ENCODE data around the gene GNG13. TPM values are rescaled to one million over a fixed set of nuclear protein-coding genes. Genes with fewer than 3 reads are reported as not detected.

GNG13 gene
- total RNA-seq, 5 donors from 2014 or later (not counting 1 experiment from before 2014, with no cell fraction given) = not detected

- Mint-ChIP-seq H3K36me3 (no peaks in the 10 kb centered on the region), H3K27me3 (peaks cover 0 to 2% of the 10 kb centered on the region in 2 donors), H3K4me3 (no peak overlapping the region), H3K27ac (no peak overlapping the region), H3K9me3 (no peaks in the 10 kb centered on the region), H3K4me1 (no peaks in the 10 kb centered on the region)
- H3K36me3 ChIP-seq (ENCODE audit: control insufficient read depth in 2 of 2, extremely low read depth in 1 of 2, insufficient read depth in 1 of 2, low read length in 1 of 2) = no peaks in the 10 kb centered on the region
- peaks cover 0 to 49% of the 10 kb centered on the region in 2 experiments for H3K27me3 ChIP-seq (replicated peaks in 1 of 2; ENCODE audit: control insufficient read depth in 2 of 2, extremely low read depth in 1 of 2, insufficient read depth in 2 of 2, low read length in 1 of 2)
- ATAC-seq (replicated peaks in 1 of 4) (no peak), DNase-seq (no peak)
- 89% methylated on average over 27 of the region's 29 CpGs for WGBS (ENCODE audit: insufficient coverage)
- H3K4me3 ChIP-seq (ENCODE audit: control insufficient read depth in 1 of 2, extremely low read depth in 1 of 2, low read length in 1 of 2) = no peak overlapping the region
- H3K9me3 ChIP-seq = no peaks in the 10 kb centered on the region
- H3K27ac ChIP-seq (ENCODE audit: low read length) = no peak overlapping the region
- ChIA-PET CTCF (interaction anchor here in 1 of 2 donors (0.7 kb wide), 1 partner anchor 26 kb away, joined by 3 read pairs; no protein-coding TSS in a partner anchor), POLR2A (no interaction called here)
- H3K4me1 ChIP-seq (ENCODE audit: control insufficient read depth in 1 of 2, extremely low read depth in 1 of 2, insufficient read depth in 2 of 2, low read length in 2 of 2) = no peaks in the 10 kb centered on the region
Measured at GRCh38 chr16:765488-765865, 35.1 kb downstream of the GNG13 start.

GRCh38 chr16:764848-765487 is 35.6 kb downstream of the GNG13 start:
- DNase-seq = no peak
- no peaks in the 10 kb centered on the region for H3K4me1 Mint-ChIP-seq
- no peaks in the 10 kb centered on the region for H3K9me3 Mint-ChIP-seq

DNA sequence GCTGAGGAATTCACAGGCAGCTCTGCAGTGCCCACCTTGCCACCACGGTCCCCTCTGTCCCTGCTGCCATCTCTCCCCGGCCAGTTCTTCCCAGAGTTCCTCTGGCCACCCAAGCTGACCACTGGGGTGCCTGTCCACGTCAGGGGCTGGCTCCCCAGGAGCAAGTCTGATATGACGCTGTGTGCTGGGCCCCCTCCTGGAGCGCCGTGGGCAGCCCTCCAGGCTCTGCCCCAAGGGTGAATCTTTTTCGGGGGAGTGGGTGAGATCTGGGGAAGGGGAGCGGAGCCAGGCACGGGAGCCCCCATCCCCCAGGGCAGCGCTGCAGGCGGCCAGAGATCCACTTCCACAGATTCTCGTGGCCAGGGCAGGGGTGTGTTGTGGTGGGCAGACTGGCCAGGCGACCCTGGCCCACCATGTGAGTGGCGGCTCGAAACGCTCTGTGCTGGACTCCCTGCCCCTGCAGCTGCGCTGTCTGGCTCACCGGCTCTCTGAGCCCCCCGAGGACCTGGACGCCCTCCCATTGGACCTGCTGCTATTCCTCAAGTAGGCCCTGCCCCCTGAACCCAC is 36.3 kb downstream of the GNG13 start:
- H3K9me3 Mint-ChIP-seq = no peaks in the 10 kb centered on the region
- WGBS (ENCODE audit: insufficient coverage) = 82% methylated on average over 17 of the region's 20 CpGs
- H3K36me3 Mint-ChIP-seq = no peaks in the 10 kb centered on the region
- H3K27me3 ChIP-seq (replicated peaks in 1 of 2; ENCODE audit: control insufficient read depth in 2 of 2, extremely low read depth in 1 of 2, insufficient read depth in 2 of 2, low read length in 1 of 2) = peaks cover 0 to 44% of the 10 kb centered on the region in 2 experiments
- no peak overlapping the region for H3K4me3 ChIP-seq (ENCODE audit: control insufficient read depth in 1 of 2, extremely low read depth in 1 of 2, low read length in 1 of 2)
- H3K4me1 Mint-ChIP-seq = no peaks in the 10 kb centered on the region
- no peaks in the 10 kb centered on the region for H3K36me3 ChIP-seq (ENCODE audit: control insufficient read depth in 2 of 2, extremely low read depth in 1 of 2, insufficient read depth in 1 of 2, low read length in 1 of 2)
- ChIA-PET POLR2A (no interaction called here), CTCF (no interaction called here)
- no peaks in the 10 kb centered on the region for H3K4me1 ChIP-seq (ENCODE audit: control insufficient read depth in 1 of 2, extremely low read depth in 1 of 2, insufficient read depth in 2 of 2, low read length in 2 of 2)
- no peak overlapping the region for H3K27ac ChIP-seq (ENCODE audit: low read length)
- ATAC-seq (replicated peaks in 1 of 4) (no peak), DNase-seq (no peak)
- H3K9me3 ChIP-seq = no peaks in the 10 kb centered on the region
- H3K27me3 Mint-ChIP-seq = peaks cover 0 to 2% of the 10 kb centered on the region in 2 donors
- no peak overlapping the region for H3K4me3 Mint-ChIP-seq
- H3K27ac Mint-ChIP-seq = no peak overlapping the region

More at GRCh38 chr16:764848-765487, 35.6 kb downstream of the GNG13 start:
- peaks cover 0 to 47% of the 10 kb centered on the region in 2 experiments for H3K27me3 ChIP-seq (replicated peaks in 1 of 2; ENCODE audit: control insufficient read depth in 2 of 2, extremely low read depth in 1 of 2, insufficient read depth in 2 of 2, low read length in 1 of 2)
- no peak for ATAC-seq (replicated peaks in 1 of 4)
- WGBS (ENCODE audit: insufficient coverage) = 94% methylated on average over 32 of the region's 38 CpGs
- H3K36me3 Mint-ChIP-seq = no peaks in the 10 kb centered on the region
- no peak overlapping the region for H3K27ac Mint-ChIP-seq
- no peaks in the 10 kb centered on the region for H3K36me3 ChIP-seq (ENCODE audit: control insufficient read depth in 2 of 2, extremely low read depth in 1 of 2, insufficient read depth in 1 of 2, low read length in 1 of 2)
- ChIA-PET CTCF (no interaction called here), POLR2A (no interaction called here)
- H3K27me3 Mint-ChIP-seq = peaks cover 0 to 2% of the 10 kb centered on the region in 2 donors
- no peak overlapping the region for H3K4me3 ChIP-seq (ENCODE audit: control insufficient read depth in 1 of 2, extremely low read depth in 1 of 2, low read length in 1 of 2)
- H3K27ac ChIP-seq (ENCODE audit: low read length) = no peak overlapping the region
- H3K9me3 ChIP-seq = no peaks in the 10 kb centered on the region
- H3K4me3 Mint-ChIP-seq = no peak overlapping the region
- no peaks in the 10 kb centered on the region for H3K4me1 ChIP-seq (ENCODE audit: control insufficient read depth in 1 of 2, extremely low read depth in 1 of 2, insufficient read depth in 2 of 2, low read length in 2 of 2)

DNA sequence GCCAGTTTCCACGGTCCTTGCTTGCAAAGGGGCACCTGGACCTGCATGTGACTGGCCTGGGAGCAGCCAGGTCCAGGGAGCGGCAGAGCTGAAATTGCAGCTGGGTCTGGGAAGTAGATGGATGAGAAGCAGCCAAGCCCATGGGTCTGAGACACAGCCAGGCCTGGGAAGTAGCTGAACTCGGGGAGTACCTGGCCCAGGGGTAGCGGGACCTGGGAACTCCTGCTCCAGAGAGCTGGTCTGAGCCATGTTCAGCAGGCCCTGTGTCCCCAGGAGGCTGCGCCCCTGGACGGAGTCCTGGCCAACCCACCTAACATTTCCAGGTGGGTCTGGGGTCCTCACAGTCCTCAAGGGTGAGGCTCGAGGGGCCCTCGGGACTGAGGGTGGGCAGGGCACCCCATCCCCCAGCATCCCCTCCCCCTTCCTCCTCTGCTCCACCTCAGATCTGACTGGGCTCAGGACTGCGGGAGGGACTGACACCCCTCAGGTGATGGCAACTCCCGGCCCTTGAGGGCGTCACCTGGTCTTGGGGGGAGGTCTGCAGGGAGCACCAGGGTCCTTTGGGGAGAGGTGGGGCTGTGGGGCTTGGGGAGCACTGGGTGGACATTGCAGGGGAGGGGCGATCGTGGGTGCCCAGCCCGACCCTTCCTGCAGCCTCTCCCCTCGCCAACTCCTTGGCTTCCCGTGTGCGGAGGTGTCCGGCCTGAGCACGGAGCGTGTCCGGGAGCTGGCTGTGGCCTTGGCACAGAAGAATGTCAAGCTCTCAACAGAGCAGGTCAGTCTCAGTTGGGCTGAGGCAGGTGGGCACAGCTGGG is 37.0 kb downstream of the GNG13 start:
- H3K27me3 Mint-ChIP-seq = peaks cover 0 to 2% of the 10 kb centered on the region in 2 donors
- POLR2A ChIA-PET = no interaction called here
- no peaks in the 10 kb centered on the region for H3K9me3 ChIP-seq
- no peaks in the 10 kb centered on the region for H3K36me3 Mint-ChIP-seq
- CTCF ChIA-PET = no interaction called here
- H3K27me3 ChIP-seq (replicated peaks in 1 of 2; ENCODE audit: control insufficient read depth in 2 of 2, extremely low read depth in 1 of 2, insufficient read depth in 2 of 2, low read length in 1 of 2) = peaks cover 0 to 41% of the 10 kb centered on the region in 2 experiments
- no peaks in the 10 kb centered on the region for H3K9me3 Mint-ChIP-seq
- no peak overlapping the region for H3K27ac ChIP-seq (ENCODE audit: low read length)
- no peak overlapping the region for H3K4me3 Mint-ChIP-seq
- H3K4me3 ChIP-seq (ENCODE audit: control insufficient read depth in 1 of 2, extremely low read depth in 1 of 2, low read length in 1 of 2) = no peak overlapping the region
- WGBS (ENCODE audit: insufficient coverage) = 89% methylated on average over 17 of the region's 21 CpGs
- no peaks in the 10 kb centered on the region for H3K4me1 ChIP-seq (ENCODE audit: control insufficient read depth in 1 of 2, extremely low read depth in 1 of 2, insufficient read depth in 2 of 2, low read length in 2 of 2)
- no peak for DNase-seq
- H3K4me1 Mint-ChIP-seq = no peaks in the 10 kb centered on the region
- no peak overlapping the region for H3K27ac Mint-ChIP-seq
- H3K36me3 ChIP-seq (ENCODE audit: control insufficient read depth in 2 of 2, extremely low read depth in 1 of 2, insufficient read depth in 1 of 2, low read length in 1 of 2) = no peaks in the 10 kb centered on the region
- no peak for ATAC-seq (replicated peaks in 1 of 4)

- 85% methylated on average over 14 of the region's 17 CpGs for whole genome bisulfite sequencing (ENCODE audit: insufficient coverage)
- Mint-ChIP-seq H3K36me3 (no peaks in the 10 kb centered on the region), H3K4me1 (peaks cover 0 to 3% (median 0%) of the 10 kb centered on the region in 3 donors), H3K27ac (no peak overlapping the region), H3K9me3 (no peaks in the 10 kb centered on the region), H3K27me3 (peaks cover 2% of the 10 kb centered on the region in 2 donors), H3K4me3 (no peak overlapping the region)
- no peak for ATAC-seq (replicated peaks in 1 of 4)
- POLR2A ChIA-PET = no interaction called here
- Histone ChIP-seq H3K9me3 (no peaks in the 10 kb centered on the region), H3K4me3 (ENCODE audit: control insufficient read depth in 1 of 2, extremely low read depth in 1 of 2, low read length in 1 of 2) (no peak overlapping the region), H3K36me3 (ENCODE audit: control insufficient read depth in 2 of 2, extremely low read depth in 1 of 2, insufficient read depth in 1 of 2, low read length in 1 of 2) (no peaks in the 10 kb centered on the region), H3K27me3 (replicated peaks in 1 of 2; ENCODE audit: control insufficient read depth in 2 of 2, extremely low read depth in 1 of 2, insufficient read depth in 2 of 2, low read length in 1 of 2) (peaks cover 0 to 35% of the 10 kb centered on the region in 2 experiments), H3K4me1 (ENCODE audit: control insufficient read depth in 1 of 2, extremely low read depth in 1 of 2, insufficient read depth in 2 of 2, low read length in 2 of 2) (no peaks in the 10 kb centered on the region), H3K27ac (ENCODE audit: low read length) (no peak overlapping the region)
- CTCF ChIA-PET = no interaction called here
- no peak for DNase-seq
Measured at GRCh38 chr16:762595-763268, 37.8 kb downstream of the GNG13 start.
